GM18907 (cell line): ENCODE results near the gene KCNK5.

Source experiments
- ATAC-seq: cut with Tn5 transposase; IDR thresholded peaks from one replicate; pipeline ENCODE4 v1.9.1; 2021; ENCODE audit warnings: mild to moderate bottlenecking, moderate library complexity; ENCODE audit not compliant: unreplicated experiment

The KCNK5 gene, protein sequence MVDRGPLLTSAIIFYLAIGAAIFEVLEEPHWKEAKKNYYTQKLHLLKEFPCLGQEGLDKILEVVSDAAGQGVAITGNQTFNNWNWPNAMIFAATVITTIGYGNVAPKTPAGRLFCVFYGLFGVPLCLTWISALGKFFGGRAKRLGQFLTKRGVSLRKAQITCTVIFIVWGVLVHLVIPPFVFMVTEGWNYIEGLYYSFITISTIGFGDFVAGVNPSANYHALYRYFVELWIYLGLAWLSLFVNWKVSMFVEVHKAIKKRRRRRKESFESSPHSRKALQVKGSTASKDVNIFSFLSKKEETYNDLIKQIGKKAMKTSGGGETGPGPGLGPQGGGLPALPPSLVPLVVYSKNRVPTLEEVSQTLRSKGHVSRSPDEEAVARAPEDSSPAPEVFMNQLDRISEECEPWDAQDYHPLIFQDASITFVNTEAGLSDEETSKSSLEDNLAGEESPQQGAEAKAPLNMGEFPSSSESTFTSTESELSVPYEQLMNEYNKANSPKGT

DNA sequence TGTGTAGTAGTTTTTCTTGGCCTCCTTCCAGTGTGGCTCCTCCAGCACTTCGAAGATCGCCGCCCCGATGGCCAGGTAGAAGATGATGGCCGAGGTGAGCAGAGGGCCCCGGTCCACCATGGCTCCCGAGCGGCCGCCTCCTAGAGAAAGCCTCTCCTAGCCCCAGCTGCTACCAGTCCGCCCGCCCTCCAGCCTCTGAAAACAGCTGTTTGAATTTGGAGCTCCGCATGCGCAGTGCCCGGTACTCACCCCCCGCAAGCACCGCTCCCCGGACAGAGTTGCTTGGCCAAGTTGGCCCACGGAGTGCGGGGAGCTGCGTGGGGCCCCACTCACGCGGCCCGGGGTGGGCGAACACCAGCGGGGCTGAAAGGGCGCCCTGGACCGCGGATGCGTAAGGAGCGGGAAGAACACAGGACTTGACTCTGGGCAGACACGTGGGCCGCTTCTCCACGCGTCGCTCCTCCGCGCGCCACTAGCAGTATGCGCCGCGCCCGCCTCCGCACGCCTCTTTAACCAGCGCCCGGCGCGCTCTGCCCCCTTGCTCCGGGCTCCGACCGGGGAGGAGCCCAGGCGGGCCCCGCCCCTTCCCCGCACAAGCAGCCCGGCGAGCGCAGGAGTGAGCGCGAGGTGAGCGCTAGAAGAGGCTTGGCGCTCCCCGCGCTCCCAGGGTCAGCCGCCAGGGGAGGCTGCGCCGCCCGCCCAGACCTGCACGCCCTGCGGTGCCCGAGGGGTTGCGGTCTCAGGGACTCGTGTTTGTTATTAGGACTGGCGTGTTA, at the start of gene KCNK5:
TSS of gene KCNK5 (minus strand) at position 484 of the 776 bp plus-strand sequence. CDS start at position 120, 364 bp downstream.
- ATAC-seq: peak; percentile 53

DNA sequence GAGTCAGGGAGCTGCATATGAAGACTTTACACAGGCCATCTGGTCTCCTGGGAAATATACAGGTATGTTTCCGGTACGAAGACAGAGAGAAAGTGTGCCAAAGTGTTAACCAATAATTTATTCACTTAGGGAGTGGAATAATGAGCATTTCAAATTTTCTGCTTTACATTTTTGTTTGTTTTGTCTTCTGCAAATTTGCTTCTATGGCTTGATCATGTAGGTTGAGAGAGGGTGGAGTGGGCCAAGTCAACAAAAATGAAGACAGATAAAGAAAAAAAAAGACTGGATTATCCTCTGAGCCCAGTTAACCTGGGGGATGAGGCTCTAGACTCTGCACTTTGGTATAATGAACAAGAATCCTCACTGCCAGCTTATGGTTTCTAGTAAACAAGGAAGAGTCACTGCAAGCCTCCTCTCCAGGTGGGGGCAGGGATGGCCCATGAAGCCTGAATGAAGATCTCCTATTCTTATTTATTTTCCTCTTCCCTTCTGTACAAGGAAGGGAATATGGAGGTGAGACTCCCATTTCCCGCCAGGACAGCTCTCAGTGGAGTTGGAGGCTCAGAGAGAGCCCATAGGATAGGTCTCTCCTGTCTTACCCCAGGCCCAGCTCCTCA, 47.2 kb upstream of the KCNK5 start:
- no peak for ATAC-seq

DNA sequence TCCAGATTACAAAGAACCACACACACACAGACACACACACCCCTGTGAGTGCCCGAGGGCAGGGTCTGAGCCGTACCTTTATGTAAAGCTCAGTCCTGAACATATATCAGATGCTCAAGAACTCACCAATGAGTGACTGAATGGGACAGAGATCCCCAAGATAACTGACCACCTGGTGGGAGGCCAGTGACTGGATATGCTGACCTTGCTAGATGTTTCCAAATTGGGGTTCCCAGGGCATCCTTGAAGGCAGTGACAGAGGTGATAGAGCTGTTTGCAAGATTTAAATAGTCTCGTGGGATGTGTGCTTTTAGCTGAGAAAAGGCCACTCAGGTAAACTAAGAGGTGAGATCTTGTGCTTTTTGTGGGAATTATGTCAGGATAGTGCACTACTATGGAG, 45.6 kb upstream of the KCNK5 start:
- no peak for ATAC-seq

DNA sequence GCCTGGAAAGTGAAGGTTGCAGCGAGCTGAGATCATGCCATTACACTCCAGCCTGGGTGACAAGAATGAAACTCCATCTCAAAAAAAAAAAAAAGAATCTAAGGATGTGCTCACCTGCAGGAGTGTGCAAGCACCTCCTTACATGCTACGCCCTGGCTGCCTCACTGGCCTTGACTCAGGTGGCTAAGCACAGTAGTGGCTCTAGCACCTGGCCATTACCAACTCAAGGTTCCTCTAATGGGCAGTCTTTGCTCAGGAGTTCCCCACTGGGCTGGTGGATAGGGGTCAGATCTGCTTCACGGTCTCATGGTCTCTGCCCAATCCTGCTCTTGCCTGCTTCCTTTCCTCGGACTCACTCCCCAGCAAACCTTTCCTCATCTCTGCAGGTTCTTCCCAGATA, 45.2 kb upstream of the KCNK5 start:
- ATAC-seq: no peak

DNA sequence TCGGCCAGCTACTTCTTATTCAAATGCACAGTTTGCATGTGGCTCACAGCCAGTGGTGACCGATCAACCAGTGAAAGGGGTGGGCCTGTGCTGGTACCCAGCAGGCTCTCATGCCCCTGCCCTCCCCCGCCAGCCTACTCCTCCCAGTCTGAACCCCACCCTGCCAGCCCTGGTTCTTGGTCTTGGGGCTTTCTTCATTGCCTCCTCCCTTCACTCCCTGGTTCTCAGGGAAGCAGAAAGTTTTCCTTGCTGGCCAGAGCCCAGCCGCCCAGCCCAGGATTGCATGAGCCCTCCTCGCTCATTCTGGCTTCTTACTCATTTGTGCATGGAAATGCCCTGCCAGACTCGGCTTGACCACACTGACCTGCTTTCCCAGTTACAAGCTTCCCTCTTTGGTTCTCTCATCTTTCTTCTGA, 44.1 kb upstream of the KCNK5 start:
- no peak for ATAC-seq

DNA sequence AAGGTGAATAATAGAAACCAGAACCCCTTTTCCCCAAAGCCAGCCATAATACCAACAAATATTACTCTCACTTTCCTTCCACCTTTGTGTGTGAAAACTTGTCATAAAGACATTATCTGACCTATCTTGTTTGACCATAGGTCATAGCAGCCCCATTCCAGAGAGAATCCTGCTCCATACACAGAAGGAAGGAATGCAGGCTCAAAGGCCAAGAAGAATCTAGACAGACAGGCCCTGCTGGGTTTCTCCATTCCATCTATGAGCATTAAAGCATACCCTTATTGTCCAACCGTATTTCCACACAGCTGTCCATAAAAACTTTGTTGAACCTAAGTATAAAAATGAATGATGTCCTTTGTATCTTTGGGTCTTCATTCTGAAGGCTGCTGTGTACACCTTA, 40.7 kb upstream of the KCNK5 start:
- no peak for ATAC-seq

DNA sequence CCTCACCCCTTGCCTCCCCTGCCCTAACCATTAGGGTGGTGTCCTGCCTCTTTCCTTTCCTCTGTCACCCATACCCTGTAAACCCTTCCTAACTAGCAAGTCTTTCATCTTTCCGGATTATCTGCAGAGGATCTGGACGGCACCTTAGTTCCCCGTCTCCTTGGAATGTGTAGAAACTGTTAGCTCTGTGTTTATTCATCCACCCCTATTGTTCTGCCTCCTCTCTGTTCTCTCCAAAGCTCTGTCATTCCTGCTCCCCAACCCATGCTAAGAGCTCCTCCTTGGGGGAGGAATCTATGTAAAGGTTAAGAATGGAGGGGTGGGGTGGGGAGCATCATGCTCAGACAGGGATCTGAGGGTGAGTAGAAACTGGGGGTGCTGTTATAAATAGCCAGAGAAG, 39.4 kb upstream of the KCNK5 start:
- ATAC-seq: no peak

DNA sequence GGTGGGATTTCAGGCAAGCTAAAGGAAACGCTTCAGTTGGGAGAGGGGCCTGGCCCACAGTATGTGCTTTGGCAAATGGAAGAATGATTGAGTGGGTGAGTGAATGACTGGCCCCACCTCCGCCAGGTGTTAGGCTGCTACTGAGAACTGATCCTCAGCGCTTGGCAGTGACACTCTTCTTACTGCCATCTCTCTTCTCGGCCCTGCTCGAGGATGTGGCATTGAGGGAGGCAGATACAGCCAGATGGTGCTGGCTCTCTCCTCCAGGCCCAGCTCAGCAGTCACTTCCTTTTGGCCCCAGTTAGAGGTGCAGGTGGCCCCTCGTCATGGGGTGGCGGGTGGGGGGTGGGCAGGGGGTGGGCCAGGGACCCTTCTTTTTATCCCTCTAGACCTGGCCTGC, 38.9 kb upstream of the KCNK5 start:
- no peak for ATAC-seq

DNA sequence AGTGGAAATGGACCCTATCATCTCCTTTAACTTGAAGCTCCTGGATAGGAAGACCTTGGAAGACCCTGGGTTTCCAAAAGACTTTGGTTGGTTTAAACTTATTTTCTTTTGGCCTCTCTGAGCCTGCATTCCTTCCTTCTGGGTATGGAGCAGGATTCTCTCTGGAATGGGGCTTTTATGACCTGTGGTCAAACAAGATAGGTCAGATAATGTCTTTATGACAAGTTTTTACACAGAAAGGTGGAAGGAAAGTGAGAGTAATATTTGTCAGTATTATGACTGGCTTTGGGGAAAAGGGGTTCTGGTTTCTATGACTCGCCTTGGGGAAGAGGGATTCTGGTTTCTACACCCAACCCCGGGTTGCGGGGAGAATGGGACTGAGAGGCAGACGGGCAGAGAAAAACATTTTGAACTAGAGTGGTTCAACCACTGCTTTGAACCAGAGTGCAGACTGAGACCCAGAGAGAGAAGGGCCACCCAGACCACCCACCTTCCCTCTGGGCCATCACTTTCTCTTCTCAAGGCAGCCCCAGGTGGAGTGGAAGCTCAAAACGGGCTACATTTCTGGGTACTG, 37.6 kb upstream of the KCNK5 start:
- ATAC-seq: no peak

DNA sequence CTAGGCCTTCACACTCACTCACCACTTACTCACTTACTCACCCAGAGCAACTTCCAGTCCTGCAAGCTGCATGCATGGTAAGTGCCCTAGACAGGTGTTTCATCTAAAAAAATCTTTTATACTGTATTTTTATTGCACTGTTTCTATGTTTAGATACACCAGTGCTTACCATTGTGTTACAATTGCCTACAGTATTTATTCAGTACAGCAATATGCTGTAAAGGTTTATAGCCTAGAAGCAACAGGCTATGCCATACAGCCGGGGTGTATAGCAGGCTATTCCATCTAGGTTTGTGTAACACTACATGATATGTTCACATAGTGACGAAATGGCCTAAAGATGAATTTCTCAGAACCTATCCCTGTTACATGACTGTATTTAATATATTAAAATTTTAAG, 37.1 kb upstream of the KCNK5 start:
- no peak for ATAC-seq

DNA sequence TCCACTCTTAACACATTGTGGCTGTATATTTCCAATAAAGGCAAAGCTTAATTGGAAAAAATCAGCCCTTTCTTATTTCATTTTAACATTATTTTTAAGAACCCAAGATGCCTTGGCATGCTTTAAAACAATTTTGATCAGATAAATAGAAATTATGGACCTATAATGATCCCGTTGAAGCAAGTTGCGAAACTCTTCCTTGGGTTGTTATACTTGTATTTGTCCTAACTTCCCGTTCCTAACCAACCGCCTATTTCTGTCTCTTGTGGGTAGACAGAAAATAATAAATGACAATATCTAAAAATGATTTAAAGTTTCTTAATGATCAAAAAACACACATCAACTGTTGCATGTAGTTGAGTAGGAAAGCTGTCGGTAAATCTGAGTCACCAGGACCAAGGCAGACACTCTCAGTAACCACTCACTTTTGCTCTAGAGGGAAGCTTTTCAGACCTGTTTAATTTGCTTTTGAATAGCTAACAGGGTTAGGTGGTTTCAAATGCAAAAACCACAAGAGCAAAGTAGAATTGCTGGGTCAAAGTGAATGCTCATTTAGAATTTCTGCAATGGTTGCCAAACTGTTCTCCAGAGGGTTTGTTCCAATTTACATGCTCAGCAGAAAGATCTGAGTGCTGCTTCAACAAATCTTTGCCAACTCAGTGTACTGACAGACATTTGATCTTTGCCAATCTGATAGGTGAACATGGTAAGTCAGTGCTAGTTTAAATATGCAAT, 34.2 kb upstream of the KCNK5 start:
- no peak for ATAC-seq

DNA sequence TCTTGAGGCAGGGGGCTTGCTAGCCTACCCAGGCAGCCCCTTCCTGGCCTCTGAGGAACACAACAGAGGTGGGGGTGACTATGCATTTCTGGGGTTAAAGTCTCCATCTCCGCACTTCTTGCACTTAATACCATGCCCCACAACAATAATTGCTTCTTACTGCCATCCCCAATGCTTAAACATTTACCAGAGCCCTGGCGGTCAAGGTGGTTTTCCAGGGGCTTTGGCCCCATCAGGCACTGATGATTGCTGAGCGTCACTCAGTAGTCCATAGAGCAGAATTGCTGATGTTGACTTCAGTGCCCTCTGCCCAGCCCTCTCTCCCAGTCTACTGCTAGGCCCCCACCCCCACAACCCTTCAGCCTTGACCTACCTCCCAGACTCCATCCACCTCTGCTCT, 32.5 kb upstream of the KCNK5 start:
- no peak for ATAC-seq

DNA sequence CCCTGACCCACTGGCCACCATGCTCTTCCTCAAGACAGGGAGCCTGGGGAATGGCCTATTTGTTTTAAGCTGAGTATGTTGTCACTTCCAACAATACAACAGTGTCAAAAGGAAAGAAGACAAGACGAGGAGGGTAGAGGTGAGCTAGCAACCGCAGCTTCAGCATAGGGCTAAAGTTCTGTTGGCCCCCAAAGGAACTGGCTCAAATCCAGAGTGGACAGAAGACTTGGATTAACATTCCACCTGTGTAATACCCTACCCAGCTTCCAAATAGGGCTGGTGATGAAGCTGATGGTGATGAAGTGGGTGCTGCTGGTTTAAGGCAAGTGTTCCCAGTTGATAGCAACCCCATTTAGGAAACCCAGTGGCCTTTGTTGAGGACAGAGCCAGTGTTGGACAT, 31.7 kb upstream of the KCNK5 start:
- no peak for ATAC-seq

DNA sequence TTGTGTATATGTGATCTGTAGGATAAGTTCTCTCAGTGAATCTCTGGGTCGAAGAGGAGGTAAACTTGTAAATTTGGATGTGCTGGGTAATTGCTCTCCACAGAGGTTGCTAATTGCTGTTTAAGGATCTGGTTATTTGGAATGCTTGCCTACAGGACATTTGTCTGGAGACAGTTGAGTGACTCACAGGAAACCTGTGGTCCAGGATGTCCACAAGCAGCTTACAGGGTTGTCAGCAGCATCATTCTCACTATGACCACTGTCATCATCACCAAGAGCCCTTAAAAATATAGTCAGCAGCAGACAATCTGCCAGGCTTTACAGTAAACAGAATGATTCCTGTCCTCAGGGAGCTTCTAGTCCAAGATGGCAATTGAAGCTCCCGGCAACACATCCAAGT, 31.2 kb upstream of the KCNK5 start:
- no peak for ATAC-seq

DNA sequence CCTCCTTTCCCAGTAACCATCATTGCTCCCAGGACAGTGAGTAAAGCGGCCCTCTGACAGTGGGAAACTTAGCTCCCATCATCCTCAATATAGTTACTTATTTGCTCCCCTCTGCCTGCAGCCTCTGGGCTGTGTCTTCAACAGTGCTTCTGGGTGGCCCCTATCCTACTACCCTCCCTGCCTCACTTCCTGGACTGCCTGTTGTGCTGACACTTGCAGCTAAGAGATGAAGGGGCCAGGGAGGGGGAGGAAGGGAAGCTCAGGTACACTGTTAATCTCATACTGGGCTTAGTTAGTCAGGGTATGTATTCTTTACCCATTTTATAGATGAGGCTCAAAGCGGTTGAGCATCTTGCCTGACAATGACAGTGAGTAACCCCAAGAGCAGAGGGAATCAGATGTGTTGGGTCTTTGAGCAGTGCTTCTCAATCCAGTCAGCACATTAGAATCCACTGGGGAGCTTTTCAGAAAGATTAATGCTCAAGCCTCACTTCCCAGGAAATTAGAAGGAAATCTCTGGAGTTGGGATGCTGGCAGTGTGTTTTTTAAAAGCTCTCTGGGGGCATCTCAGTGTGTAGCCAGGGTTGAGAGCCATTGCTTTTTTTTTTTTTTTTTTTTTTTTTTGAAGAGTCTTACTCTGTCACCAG, 27.1 kb upstream of the KCNK5 start:
- ATAC-seq: no peak

DNA sequence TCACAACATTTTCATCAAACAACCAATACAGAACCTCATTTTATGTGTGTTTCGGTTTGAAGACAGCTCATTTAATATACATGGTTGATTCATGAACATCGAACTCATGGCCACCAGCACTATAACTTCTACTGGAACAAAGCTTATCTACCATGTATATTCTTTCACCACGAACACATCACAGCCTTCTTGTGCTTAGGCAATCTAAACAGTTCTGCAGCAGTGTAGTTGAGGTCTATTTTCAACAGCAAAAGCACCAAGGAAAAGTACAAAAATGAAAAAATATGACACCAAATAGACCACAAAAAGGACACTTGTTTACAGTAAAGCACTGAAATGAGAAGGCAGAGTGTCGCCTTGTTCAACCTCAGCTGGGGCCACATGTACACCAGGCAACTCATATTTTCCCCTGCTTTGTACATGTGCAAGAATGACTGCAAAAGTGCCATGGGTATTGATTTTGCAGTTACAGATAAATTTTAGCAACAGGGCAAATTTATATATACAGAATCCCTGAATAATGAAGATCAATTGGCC, 25.8 kb upstream of the KCNK5 start:
- ATAC-seq: no peak

DNA sequence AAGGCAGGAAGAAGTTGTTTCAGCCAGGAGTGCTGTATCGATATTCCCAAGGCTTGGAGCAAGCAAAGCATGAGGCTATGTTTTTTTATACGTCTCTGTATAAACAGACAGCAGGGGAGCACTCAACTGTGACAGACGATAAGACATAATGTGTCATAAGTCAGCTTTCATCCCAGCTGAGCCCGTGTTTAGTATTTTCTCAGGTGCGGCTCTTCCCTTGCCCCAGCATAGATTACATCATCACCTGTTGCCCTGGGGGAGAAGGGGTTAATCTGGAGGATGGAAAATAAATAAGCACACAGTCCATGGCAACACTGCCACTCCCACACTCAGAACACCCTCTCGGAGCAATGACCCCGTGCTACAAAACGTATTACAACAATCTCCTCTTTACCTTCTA, 22.1 kb upstream of the KCNK5 start:
- ATAC-seq: no peak

DNA sequence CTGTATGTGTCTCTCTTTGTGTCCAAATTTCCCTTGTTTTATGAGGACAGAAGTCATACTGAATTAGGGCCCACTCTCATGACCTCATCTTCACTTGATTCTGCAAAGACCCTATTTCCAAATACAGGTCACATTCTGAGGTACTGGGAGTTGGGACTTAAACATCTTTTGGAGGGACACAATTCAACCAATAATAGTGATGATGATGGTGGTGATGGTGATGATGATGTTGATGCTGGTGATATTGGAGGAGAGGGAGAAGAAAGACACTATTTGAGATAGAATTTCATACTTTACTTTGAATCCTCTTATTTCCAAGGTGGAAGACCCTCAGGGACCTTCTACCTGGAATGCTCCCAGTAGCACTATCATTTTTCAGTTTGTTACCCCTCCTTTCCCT, 21.2 kb upstream of the KCNK5 start:
- no peak for ATAC-seq

DNA sequence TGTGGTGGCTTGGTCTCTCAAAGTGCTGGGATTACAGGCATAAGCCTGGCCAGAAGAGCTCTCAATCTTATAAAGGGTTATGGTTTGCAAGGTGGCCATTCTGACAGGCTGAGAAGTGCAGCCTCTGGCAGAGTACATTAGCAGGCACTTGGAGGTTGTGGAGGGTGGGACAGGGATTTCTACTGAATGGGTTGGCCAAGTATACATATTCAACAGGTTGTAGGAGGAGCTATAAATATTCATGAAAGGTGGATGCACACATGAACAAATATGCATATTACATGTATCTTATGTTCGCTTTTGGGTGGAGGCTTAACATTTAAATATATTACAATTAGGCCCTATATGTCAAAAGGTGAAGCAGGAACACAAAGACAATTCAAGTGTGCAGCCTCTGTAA, 20.0 kb upstream of the KCNK5 start:
- no peak for ATAC-seq

DNA sequence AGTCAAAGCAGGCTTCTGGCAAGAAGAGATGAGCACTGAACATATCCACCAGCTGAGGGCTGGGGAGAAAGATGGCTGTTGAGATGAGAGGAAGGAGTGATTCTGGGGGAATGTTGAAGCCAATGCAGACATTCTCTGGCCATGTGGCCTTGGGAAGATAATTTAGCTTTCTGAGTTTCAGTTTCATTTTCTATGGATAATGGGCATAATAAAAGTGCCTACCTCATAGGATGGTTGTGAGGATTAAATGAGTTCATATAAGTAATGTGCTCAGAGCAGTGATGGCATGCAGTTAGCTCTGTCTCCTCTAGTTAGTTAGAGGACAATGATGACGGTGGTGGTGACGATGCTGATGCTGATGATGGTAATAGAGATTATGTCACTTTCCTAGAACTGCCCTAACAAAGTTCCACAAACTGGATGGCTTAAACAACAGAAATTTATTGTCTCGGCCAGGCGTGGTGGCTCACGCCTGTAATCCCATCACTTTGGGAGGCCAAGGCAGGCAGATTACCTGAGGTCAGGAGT, 18.5 kb upstream of the KCNK5 start:
- ATAC-seq: no peak
